ENCODE results near the gene ITGA2B.
A peak's percentile ranks its signal among the peaks of the same experiment; 100 is the strongest.
"Not testable (repeated sequence)": the region's sequence is repeated elsewhere in the genome, so short reads cannot be mapped to it uniquely, and the experiment has no call there.

Gene ITGA2B

DNA sequence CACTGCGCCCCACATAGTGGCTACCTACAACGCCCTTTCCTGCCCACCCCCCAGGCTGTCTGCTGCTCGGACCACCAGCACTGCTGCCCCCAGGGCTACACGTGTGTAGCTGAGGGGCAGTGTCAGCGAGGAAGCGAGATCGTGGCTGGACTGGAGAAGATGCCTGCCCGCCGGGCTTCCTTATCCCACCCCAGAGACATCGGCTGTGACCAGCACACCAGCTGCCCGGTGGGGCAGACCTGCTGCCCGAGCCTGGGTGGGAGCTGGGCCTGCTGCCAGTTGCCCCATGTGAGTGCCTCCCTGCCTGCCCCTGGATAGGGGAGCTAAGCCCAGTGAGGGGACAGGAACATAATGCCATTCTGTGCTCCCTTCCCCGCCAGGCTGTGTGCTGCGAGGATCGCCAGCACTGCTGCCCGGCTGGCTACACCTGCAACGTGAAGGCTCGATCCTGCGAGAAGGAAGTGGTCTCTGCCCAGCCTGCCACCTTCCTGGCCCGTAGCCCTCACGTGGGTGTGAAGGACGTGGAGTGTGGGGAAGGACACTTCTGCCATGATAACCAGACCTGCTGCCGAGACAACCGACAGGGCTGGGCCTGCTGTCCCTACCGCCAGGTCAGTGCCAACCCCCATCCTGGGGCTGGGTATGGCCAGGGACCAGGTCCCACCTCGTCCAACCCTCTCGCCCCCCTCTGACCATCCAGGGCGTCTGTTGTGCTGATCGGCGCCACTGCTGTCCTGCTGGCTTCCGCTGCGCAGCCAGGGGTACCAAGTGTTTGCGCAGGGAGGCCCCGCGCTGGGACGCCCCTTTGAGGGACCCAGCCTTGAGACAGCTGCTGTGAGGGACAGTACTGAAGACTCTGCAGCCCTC is 37.3 kb downstream of the ITGA2B start:
- no peak for DNase-seq

DNA sequence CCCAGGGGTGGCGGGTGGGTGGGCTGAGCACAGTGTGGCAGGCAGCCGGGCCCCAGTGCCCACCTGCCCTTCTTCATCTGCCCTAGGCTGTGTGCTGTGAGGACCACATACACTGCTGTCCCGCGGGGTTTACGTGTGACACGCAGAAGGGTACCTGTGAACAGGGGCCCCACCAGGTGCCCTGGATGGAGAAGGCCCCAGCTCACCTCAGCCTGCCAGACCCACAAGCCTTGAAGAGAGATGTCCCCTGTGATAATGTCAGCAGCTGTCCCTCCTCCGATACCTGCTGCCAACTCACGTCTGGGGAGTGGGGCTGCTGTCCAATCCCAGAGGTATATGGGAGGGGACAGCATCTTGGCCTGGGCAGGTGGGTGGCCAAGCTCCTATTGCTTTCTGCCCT is 38.0 kb downstream of the ITGA2B start:
- no peak for DNase-seq

DNA sequence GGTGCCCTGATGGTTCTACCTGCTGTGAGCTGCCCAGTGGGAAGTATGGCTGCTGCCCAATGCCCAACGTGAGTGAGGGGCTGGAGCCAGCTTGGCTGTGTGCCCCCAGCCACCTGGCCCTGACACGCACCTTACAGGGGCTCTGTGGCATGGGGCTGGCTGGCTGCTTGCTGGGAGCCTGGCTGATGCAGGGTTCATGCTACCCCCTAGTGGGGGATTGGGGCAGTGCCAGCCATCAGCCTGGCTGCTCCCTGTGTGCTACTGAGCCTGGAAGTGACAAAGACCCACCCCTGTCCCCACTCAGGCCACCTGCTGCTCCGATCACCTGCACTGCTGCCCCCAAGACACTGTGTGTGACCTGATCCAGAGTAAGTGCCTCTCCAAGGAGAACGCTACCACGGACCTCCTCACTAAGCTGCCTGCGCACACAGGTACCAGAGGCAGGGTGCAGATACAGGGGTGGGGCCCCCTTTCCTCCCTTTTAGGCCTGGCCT is 38.7 kb downstream of the ITGA2B start:
- peak; percentile 63 for DNase-seq

DNA sequence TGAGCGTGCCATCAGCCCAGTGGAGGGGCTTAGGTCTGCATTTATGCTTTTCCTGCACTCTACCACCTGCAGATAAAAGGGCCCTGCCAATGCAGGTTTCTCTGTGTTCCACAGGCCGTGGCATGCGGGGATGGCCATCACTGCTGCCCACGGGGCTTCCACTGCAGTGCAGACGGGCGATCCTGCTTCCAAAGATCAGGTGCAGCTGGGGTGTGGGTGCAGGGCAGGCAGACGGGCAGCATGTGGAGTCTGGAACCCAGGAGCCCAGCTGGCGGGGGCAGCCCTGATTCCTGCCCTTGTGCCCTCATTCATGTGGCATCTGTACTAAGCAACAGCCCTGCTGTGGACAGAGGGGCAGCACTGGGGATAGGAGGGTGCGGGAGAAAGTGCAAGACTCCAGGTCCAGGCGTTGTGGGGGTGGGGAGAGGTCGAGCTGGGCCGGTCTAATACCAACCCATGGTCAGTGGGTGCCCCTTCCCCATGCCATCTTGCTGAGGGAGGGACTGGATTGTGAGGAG is 39.8 kb downstream of the ITGA2B start:
- no peak for DNase-seq

DNA sequence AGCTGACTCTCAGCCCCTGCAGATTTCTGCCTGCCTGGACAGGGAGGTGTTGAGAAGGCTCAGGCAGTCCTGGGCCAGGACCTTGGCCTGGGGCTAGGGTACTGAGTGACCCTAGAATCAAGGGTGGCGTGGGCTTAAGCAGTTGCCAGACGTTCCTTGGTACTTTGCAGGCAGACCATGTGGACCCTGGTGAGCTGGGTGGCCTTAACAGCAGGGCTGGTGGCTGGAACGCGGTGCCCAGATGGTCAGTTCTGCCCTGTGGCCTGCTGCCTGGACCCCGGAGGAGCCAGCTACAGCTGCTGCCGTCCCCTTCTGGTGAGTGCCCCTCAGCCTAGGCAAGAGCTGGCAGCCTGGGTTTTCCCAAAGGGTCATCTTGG is 40.5 kb downstream of the ITGA2B start:
- no peak for DNase-seq

DNA sequence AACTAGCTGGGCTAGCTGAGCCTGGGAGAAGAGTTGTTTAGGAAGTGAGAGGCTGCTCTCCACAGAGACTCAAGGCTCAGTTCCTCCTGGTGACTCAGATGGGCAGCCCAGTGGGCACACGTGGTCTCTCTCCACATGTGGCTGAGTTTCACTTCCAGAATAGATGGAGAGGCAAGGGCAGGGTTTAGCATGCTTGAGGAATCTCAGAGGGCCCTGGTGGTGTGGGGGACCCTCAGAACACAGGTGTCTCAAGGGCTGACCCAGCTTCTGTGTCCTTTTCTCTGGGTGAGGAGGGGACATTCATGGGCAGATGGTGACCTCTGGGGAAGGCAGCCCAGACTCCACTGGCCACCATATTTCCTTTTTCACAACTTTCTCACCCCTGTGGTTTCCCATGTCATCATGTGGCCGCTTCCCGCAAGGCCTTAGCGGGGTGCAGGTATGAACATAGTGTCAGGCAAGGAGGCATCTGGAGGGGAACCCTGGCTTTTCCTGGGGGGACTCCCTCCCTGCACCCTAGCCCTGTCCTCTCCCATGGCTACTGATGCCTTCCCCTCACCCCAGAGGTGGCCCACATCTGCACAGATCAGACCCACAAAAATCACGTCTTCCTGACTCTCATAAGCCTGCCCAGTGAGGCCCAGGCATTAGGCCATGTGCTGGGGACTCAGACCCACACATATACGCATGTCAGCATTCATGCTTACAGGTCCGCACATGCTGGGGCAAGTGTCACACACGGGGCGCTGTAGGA is 41.0 kb downstream of the ITGA2B start:
- DNase-seq: peak; percentile 98

DNA sequence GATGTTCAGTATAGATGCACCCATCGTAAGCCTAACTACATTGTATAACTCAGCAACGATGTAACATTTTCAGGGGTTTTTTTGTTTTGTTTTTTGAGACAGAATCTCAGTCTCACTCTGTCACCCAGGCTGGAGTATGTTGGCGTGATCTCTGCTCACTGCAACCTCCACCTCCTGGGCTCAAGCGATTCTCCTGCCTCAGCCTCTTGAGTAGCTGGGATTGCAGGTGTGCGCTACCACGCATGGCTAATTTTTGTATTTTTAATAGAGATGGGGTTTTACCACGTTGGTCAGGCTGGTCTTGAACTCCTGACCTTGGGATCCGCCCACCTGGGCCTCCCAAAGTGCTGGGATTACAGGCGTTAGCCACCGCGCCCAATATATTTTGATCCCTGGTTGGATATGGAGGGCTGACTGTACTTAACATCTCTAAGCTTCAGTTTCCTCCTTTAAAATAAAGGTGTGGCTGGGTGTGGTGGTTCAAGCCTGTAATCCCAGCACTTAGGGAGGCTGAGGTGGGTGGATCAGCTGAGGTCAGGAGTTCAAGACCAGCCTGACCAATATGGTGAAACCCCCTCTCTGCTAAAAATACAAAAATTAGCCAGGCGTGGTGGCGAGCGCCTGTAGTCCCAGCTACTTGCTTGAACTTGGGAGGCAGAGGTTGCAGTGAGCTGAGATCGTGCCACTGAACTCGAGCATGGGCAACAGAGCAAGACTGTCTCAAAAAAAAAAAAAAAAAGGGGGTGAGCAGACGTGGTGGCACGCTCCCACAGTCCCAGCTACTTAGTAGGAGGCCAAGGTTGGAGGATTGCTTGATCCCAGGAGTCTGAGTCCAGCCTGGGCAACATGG is 42.0 kb downstream of the ITGA2B start:
- peak; percentile 26 for DNase-seq

GRCh38 chr17:44346064-44346844 is 43.2 kb downstream of the ITGA2B start:
- DNase-seq: no peak

DNA sequence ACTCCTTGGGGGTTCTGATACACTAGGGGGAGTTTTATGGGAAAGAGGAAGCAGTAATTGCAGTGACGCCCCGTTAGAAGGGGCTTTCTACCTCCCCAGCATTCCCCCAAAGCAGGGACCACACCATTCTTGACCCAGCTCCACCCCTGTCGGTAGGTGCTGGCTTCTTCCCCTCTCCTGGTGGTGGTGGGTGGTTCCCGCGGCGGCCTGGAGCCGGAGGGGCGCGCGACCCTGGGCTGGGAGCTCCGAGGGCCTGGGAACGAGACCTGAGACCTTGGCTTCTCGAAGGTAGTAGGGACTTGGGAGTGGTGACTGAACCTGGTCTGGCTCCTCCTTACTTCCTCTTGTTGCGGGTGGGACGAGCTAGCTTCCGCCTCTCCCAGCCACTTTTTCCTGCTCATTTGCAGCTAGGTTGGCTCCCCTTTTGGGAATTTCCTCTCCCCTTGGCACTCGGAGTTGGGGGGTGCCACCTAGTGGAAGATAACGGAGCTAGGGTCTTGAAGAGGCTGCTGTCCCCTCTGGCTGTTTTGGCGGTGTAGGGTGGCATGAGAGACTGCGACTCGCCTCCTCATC is 43.9 kb downstream of the ITGA2B start:
- DNase-seq: peak; percentile 84

DNA sequence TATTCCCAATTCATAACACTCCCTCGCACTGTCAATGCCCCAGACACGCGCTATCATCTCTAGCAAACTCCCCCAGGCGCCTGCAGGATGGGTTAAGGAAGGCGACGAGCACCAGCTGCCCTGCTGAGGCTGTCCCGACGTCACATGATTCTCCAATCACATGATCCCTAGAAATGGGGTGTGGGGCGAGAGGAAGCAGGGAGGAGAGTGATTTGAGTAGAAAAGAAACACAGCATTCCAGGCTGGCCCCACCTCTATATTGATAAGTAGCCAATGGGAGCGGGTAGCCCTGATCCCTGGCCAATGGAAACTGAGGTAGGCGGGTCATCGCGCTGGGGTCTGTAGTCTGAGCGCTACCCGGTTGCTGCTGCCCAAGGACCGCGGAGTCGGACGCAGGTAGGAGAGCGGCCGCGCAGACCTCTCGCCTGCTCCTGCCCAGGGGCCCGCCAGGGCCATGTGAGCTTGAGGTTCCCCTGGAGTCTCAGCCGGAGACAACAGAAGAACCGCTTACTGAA is 44.5 kb downstream of the ITGA2B start, which contains the start of gene GRN:
TSS of gene GRN (plus strand) at position 364 of the 515 bp plus-strand sequence. CDS start 3,863 bp downstream, outside the sequence.
- peak; percentile 98 for DNase-seq

DNA sequence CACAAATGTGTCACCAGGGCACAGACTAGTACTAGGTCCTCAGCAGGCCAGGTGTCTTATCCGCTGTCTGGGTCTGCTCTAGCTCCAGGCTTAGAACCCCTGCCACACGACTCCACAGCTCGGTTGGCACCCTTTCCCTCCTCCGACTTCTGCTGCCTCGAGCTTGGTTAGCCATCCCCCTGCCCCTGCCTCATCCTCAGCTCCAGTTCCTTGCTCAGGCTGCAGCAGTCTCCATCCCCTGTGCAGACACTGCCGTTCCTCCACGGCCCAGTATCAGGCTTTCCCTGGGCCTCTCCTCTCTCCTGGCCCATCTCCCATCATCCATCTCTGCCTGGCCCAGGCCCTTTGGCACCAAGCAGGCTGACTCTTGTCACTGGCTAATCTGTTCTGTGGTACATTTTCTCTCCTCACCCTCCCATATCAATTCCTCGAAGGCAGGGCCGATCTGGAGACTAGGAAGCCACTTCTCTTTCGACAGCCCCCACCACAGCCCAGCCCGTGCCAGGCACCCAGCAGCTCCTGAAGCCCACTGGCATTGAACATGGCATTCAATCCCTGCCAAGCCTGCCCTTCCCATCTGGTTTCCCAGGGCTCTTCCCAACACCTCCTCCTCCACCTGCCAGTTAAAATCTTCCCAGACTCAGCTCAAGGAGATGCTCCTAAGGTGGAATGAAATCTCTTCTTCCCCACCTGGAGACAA is 45.8 kb downstream of the ITGA2B start:
- no peak for DNase-seq

GRCh38 chr17:44340553-44340952 is 48.9 kb downstream of the ITGA2B start:
- not testable (repeated sequence) for DNase-seq

DNA sequence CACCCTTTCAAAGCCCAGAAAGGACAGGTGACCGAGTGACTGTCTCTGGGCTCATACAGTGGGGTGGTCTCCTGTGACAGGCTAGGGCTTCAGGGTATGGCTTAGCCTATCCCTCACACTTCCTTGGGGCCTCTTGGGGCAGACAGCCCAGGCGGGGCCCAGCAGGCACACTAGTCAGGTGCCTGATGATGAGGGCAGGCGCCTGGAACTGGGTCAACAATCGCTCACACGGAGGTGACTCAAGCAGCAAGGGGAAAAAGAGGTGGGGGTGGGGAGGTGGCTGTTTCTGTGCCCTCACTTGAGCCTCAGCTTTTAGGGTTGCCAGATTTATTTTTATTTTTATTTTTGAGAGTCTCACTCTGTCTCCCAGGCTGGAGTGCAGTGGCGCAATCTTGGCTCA is 50.7 kb downstream of the ITGA2B start:
- DNase-seq: peak; percentile 84

- no peak for DNase-seq
Observed at GRCh38 chr17:44335968-44336367, 53.5 kb downstream of the ITGA2B start.

DNA sequence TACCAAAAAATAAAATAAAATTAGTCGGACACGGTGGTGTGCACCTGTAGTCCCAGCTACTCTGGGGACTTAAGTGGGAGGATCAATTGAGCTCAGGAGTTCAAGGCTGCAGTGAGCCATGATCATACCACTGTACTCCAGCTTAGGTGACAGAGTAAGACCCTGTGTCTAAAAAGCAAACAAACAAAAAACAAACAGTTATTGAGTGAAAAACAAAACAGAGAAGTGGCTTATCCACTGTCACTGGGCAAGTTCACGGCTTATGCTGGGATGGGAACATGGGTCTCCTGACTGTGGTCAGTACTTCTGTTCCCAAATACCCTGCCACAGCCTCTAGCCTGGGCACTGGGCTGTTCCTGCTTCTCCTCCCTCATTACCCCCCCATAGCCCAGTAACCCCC is 53.9 kb downstream of the ITGA2B start:
- DNase-seq: peak; percentile 44

GRCh38 chr17:44334727-44335126 is 54.7 kb downstream of the ITGA2B start:
- peak; percentile 62 for DNase-seq

DNA sequence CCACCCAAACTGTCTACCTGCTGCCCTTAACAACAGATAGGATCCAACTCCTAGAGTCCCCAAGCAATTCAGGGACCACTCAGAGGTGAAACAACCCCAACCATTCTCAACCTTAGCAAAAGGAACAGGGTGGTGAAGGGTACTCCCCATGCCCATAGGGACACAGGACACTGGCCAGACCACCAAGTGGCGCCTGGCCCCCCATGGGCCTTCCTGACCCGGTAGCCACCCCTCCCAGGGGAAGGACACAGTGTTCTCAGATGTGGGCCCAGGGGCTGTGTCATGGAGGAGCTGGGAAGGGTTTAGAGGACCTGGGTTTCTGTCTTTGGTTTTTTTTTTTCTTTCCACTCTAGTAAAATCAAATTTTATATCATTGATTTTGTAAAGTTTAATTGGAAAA is 55.1 kb downstream of the ITGA2B start:
- no peak for DNase-seq

DNA sequence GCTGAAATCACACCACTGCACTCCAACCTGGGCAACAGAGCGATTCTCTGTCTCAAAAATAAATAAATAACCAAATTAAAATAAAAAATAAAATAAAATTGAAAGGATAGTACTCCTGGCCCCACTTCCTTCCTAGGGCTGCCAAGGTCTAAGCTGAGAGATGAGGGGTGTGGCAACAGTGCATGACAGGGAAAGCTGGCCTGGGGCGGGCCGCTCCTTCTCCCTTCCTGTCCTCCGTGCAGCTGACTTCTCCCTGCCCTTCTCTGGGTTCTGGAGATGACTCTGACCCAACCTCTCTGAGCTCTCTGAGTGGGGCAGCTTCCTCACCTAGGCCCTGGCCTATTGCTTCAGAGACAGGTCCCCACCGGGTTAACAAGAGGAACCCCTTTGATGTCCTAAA is 56.1 kb downstream of the ITGA2B start:
- peak; percentile 80 for DNase-seq

- DNase-seq: peak; percentile 89
Observed at GRCh38 chr17:44331249-44331760, 58.1 kb downstream of the ITGA2B start.

DNA sequence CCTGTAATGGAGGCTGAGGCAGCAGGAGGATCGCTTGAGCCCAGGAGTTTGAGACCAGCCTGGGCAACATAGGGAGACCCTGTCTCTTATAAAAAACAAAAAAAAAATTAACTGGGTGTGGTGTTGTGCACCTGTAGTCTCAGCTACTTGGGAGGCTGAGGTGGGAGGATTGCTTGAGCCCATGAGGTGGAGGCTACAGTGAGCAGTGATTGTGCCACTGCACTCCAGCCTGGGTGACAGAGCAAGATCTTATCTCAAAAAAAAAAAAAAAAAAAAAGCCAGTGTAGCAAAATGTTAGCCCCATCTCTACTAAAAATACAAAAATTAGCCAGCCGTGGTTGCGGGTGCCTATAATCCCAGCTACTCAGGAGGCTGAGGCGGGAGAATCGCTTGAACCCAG is 59.2 kb downstream of the ITGA2B start:
- not testable (repeated sequence) for DNase-seq

Data from inflammatory macrophage treated with lipopolysaccharide for 4 hours (primary cell).